Endothelial cell of umbilical vein (primary cell): ENCODE data around the gene NID2. TPM values are rescaled to one million over a fixed set of nuclear protein-coding genes. Genes with fewer than 3 reads are reported as not detected.

Experiments used
- BruUV-seq: library from RNA; stranded (reverse); fragments of 400-500 nt; replicated peaks from 2 replicates; lab custom pipeline; 2021; lab: Mats Ljungman, UMichigan
- CTCF ChIA-PET: fragments of 300-600, 350-600 bp; sonication (Branson Sonifier 250); formaldehyde crosslinking; loops from one replicate; lab custom pipeline; 2021; ENCODE audit warnings: antibody characterized with exemption, inconsistent platforms; lab: Charles Lee
- POLR2A ChIA-PET: fragments of 300-600, 350-600 bp; sonication (Branson Sonifier 250); formaldehyde crosslinking; loops from one replicate; lab custom pipeline; 2021; ENCODE audit warnings: antibody characterized with exemption, inconsistent platforms; lab: Charles Lee
- DNase-seq: peaks from one replicate; pipeline ENCODE4 v3.0.0-alpha.2; 2011; ENCODE audit warnings: low read depth, low spot score
- FAIRE-seq: peaks from 2 replicates; lab custom pipeline; 2011; peaks lifted over from hg19 to GRCh38; lab: Jason Lieb, UNC
- H2AFZ ChIP-seq: 2 replicates; pipeline ENCODE4 v1.6.0; 2012; ENCODE audit warnings: low read depth, low read length, control low read depth, inconsistent platforms
- H3K27ac ChIP-seq: 2 replicates; pipeline ENCODE4 v1.5.1; 2011; ENCODE audit warnings: low read depth, mild to moderate bottlenecking, control low read depth, low read length, moderate library complexity; ENCODE audit not compliant: insufficient read depth
- H3K27me3 ChIP-seq, 2 experiments: 2 replicates each; pipeline versions ENCODE4 v1.6.0 to v1.6.1; 2011; ENCODE audit warnings: low read length in 2 of 2, mixed read lengths in 1 of 2; ENCODE audit not compliant: control insufficient read depth in 2 of 2, insufficient read depth in 2 of 2
- H3K36me3 ChIP-seq, 2 experiments: 2 replicates in 1 of 2; 3 replicates in 1 of 2; pipeline ENCODE4 v1.5.1; 2011; ENCODE audit warnings: low read length in 2 of 2, mild to moderate bottlenecking in 1 of 2, moderate library complexity in 1 of 2; ENCODE audit not compliant: control insufficient read depth in 2 of 2, insufficient read depth in 2 of 2; ENCODE audit errors: extremely low read depth in 1 of 2
- H3K4me1 ChIP-seq: 3 replicates; pipeline ENCODE4 v1.5.1; 2011; ENCODE audit warnings: mild to moderate bottlenecking, low read length; ENCODE audit not compliant: control insufficient read depth, insufficient read depth; ENCODE audit errors: extremely low read depth
- H3K4me2 ChIP-seq: 2 replicates; pipeline ENCODE4 v1.6.1; 2011; ENCODE audit warnings: low read length, control low read depth, mixed read lengths; ENCODE audit not compliant: insufficient read depth
- H3K4me3 ChIP-seq, 3 experiments: fragments of 200-600 bp in 1 of 3; sonication (generic), shearing (Covaris generic) in 1 of 3; replicated peaks in 1 of 3; 2 replicates each; pipeline ENCODE4 v1.5.1; 2011 to 2016; ENCODE audit warnings: control low read depth in 3 of 3, low read length in 3 of 3, mild to moderate bottlenecking in 2 of 3, inconsistent platforms in 1 of 3, low read depth in 1 of 3, moderate library complexity in 1 of 3; ENCODE audit not compliant: insufficient read depth in 1 of 3
- H3K79me2 ChIP-seq: 2 replicates; pipeline ENCODE4 v1.6.0; 2012; ENCODE audit warnings: low read length, inconsistent platforms; ENCODE audit not compliant: control insufficient read depth, insufficient read depth
- H3K9ac ChIP-seq: replicated peaks from 2 replicates; pipeline ENCODE3; 2011; ENCODE audit warnings: low read length, control low read depth; ENCODE audit not compliant: insufficient read depth; ENCODE audit errors: extremely low read depth
- H3K9me1 ChIP-seq: replicated peaks from 3 replicates; pipeline ENCODE4 v1.6.0; 2011; ENCODE audit warnings: mild to moderate bottlenecking, low read length; ENCODE audit not compliant: control insufficient read depth, insufficient read depth; ENCODE audit errors: extremely low read depth
- H3K9me3 ChIP-seq: replicated peaks from 2 replicates; pipeline ENCODE4 v1.5.1; 2012; ENCODE audit warnings: low read length, inconsistent platforms; ENCODE audit not compliant: control insufficient read depth, insufficient read depth
- H4K20me1 ChIP-seq: replicated peaks from 2 replicates; pipeline ENCODE3; 2011; ENCODE audit warnings: mild to moderate bottlenecking, low read length; ENCODE audit not compliant: control insufficient read depth, insufficient read depth; ENCODE audit errors: extremely low read depth
- EZH2 ChIP-seq: IDR thresholded peaks from 2 replicates; pipeline ENCODE4 v1.6.1; 2012; ENCODE audit warnings: borderline replicate concordance, low read depth, mild to moderate bottlenecking, moderate library complexity, low read length, inconsistent platforms; ENCODE audit not compliant: severe bottlenecking
- FOS ChIP-seq: IDR thresholded peaks from 2 replicates; pipeline ENCODE4 v1.6.1; 2011; ENCODE audit warnings: mild to moderate bottlenecking, low read length, moderate library complexity, borderline replicate concordance; ENCODE audit not compliant: insufficient read depth
- GATA2 ChIP-seq: IDR thresholded peaks from 2 replicates; pipeline ENCODE4 v1.7.0; 2011; ENCODE audit warnings: low read depth, mild to moderate bottlenecking, moderate library complexity, mixed read lengths, low read length; ENCODE audit not compliant: insufficient read length, insufficient read depth
- JUN ChIP-seq: IDR thresholded peaks from 2 replicates; pipeline ENCODE4 v1.6.1; 2011; ENCODE audit warnings: borderline replicate concordance, low read depth; ENCODE audit not compliant: insufficient read length, insufficient read depth
- MYC ChIP-seq: IDR thresholded peaks from one replicate; pipeline ENCODE4 v1.6.1; 2011; ENCODE audit warnings: mild to moderate bottlenecking, low read depth, low read length
- POLR2A ChIP-seq: IDR thresholded peaks from 2 replicates; pipeline ENCODE4 v1.6.1; 2012; ENCODE audit warnings: low read depth, mild to moderate bottlenecking, control low read depth, low read length
- POLR2AphosphoS5 ChIP-seq: IDR thresholded peaks from 2 replicates; pipeline ENCODE4 v1.6.1; 2012; ENCODE audit warnings: low read depth, mild to moderate bottlenecking, control low read depth, low read length, moderate library complexity; ENCODE audit not compliant: insufficient read depth
- dilution Hi-C: fragments of 300-500 bp; cut with MboI; formaldehyde crosslinking; loops from one replicate; pipeline ENCODE4 v1.15.0; 2019; ENCODE audit warnings: low sequenced_read_pairs; ENCODE audit not compliant: extremely low pct_ligation_motif_present
- intact Hi-C: fragments of 100-400 bp; cut with micrococcal nuclease; formaldehyde crosslinking; loops from one replicate; pipeline ENCODE4 v1.10.0; 2022
- polyA plus RNA-seq, 4 experiments: library from polyadenylated mRNA; depleted of rRNA in 3 of 4; stranded (reverse) in 3 of 4; unstranded in 1 of 4; fragments of >200 nt; gene quantifications; 2 replicates each; pipeline versions ENCODE4 v1.2.1 to v1.2.3, GENCODE V29; 2011 to 2012; ENCODE audit warnings: missing spikeins in 1 of 4
- total RNA-seq: library from RNA; stranded (reverse); gene quantifications from 2 replicates; pipeline ENCODE4 v1.2.3, GENCODE V29; 2021
- TF ChIP-seq, protein P1 (sequence below): IDR thresholded peaks from 2 replicates; pipeline ENCODE4 v1.6.1; 2011; ENCODE audit not compliant: insufficient read depth, insufficient read length
- TF ChIP-seq, protein P2 (sequence below), 2 donors: IDR thresholded peaks; 1 replicate in 1 of 2; 2 replicates in 1 of 2; pipeline ENCODE4 v1.5.1; 2011; ENCODE audit warnings: low read length in 2 of 2, mild to moderate bottlenecking in 2 of 2, moderate library complexity in 2 of 2, control low read depth in 1 of 2, inconsistent platforms in 1 of 2, low read depth in 1 of 2; ENCODE audit not compliant: insufficient read depth in 1 of 2; ENCODE audit errors: extremely low read depth in 1 of 2

NID2 gene
- total and polyA plus RNA-seq, 2 donors (not counting 3 experiments of a cell fraction or from before 2014, with no cell fraction given): 22.5 to 56.7 TPM

- TF ChIP-seq FOS: no peak
- TF ChIP-seq, protein P1, sequence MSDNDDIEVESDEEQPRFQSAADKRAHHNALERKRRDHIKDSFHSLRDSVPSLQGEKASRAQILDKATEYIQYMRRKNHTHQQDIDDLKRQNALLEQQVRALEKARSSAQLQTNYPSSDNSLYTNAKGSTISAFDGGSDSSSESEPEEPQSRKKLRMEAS: no peak
- TF ChIP-seq EZH2: no peak
- TF ChIP-seq MYC: no peak
- no peak for TF ChIP-seq POLR2AphosphoS5
- TF ChIP-seq JUN: no peak
- TF ChIP-seq, protein P2, sequence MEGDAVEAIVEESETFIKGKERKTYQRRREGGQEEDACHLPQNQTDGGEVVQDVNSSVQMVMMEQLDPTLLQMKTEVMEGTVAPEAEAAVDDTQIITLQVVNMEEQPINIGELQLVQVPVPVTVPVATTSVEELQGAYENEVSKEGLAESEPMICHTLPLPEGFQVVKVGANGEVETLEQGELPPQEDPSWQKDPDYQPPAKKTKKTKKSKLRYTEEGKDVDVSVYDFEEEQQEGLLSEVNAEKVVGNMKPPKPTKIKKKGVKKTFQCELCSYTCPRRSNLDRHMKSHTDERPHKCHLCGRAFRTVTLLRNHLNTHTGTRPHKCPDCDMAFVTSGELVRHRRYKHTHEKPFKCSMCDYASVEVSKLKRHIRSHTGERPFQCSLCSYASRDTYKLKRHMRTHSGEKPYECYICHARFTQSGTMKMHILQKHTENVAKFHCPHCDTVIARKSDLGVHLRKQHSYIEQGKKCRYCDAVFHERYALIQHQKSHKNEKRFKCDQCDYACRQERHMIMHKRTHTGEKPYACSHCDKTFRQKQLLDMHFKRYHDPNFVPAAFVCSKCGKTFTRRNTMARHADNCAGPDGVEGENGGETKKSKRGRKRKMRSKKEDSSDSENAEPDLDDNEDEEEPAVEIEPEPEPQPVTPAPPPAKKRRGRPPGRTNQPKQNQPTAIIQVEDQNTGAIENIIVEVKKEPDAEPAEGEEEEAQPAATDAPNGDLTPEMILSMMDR (IDR thresholded peaks at IDR 0.05; ENCODE audit: extremely low read depth in 1 of 2, insufficient read depth in 1 of 2, low read depth in 1 of 2, low read length in 2 of 2): no peak
- TF ChIP-seq POLR2A: no peak
- TF ChIP-seq GATA2: no peak
- POLR2A ChIA-PET: no interaction called here
- Histone ChIP-seq H3K9me1 (no peaks in the 10 kb centered on the region), H3K4me3 (no peak overlapping the region), H3K4me1 (peaks cover 5% of the 10 kb centered on the region), H3K9me3 (no peaks in the 10 kb centered on the region), H3K9ac (no peak overlapping the region), H4K20me1 (no peaks in the 10 kb centered on the region), H3K79me2 (no peaks in the 10 kb centered on the region), H2AFZ (no peak overlapping the region), H3K36me3 (peaks cover 27 to 29% of the 10 kb centered on the region in 2 experiments), H3K27ac (no peak overlapping the region), H3K4me2 (no peak overlapping the region), H3K27me3 (no peaks in the 10 kb centered on the region)
- no TSS peak for BruUV-seq
- CTCF ChIA-PET: interaction anchor here (1.1 kb wide), 1 partner anchor 30 kb away, joined by 4 read pairs; no protein-coding TSS in a partner anchor
- FAIRE-seq: no peak
- intact Hi-C loops: no loop called here
- DNase-seq: no peak
- dilution Hi-C loops: no loop called here
These were observed 60.7 kb downstream of the NID2 start for GRCh38 chr14:52008136-52008535.
